Measurements from ENCODE around the gene CFAP97.
"Not testable (repeated sequence)": the region's sequence is repeated elsewhere in the genome, so short reads cannot be mapped to it uniquely, and the experiment has no call there.

Gene CFAP97

DNA sequence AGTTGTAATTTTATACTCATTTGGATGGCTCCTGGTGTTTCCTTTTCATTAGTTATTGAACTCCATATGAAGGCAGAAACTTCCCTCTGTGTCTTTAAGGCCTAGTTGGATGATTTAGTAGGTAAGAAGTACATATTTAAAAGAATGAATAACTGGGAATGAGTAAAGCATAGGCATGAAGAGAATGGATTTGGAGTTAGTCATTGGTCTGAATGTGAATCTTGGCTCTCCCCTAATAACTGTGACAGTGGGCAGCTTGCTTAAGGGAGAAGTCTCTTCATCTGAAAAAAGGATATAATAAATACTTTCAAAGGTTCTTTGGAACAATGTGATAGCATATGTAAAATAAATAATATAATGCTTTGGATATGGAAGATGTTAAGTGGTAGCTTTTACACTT lies 18.8 kb upstream of the CFAP97 start:
- no peak for DNase-seq (ENCODE audit: low read depth in 3 of 3)

DNA sequence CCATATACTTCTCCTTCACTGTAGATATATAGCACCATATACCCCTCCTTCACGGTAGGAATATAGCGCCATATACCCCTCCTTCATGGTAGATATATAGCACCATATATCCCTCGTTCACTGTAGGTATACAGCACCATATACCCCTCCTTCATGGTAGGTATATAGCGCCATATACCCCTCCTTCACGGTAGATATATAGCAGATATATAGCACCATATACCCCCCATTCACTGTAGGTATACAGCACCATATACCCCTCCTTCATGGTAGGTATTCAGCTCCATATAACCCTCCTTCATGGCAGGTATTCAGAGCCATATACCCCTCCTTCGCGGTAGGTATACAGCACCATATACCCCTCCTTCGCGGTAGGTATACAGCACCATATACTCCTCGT lies 18.1 kb upstream of the CFAP97 start:
- DNase-seq (ENCODE audit: low read depth in 3 of 3): no peak

DNA sequence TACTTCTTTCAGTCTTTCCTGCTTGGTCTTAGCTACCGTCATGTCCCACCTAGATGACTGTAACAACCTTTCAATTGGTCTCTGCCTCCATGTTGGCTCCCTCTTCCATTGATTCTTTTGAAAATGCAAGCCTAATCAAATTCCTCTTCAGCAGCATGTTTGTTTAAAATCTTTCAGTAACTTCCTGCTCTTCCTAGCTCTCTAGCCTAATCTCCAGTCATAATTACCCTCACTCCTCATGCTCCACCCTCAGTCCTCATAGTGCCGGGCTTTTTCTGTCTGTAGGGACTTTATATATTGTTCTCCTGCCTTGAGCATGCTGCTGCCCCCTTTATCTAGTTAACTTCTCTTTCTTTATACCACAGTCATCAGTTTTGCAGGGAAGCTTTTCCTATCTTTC lies 17.7 kb upstream of the CFAP97 start:
- DNase-seq (ENCODE audit: low read depth in 3 of 3): no peak

DNA sequence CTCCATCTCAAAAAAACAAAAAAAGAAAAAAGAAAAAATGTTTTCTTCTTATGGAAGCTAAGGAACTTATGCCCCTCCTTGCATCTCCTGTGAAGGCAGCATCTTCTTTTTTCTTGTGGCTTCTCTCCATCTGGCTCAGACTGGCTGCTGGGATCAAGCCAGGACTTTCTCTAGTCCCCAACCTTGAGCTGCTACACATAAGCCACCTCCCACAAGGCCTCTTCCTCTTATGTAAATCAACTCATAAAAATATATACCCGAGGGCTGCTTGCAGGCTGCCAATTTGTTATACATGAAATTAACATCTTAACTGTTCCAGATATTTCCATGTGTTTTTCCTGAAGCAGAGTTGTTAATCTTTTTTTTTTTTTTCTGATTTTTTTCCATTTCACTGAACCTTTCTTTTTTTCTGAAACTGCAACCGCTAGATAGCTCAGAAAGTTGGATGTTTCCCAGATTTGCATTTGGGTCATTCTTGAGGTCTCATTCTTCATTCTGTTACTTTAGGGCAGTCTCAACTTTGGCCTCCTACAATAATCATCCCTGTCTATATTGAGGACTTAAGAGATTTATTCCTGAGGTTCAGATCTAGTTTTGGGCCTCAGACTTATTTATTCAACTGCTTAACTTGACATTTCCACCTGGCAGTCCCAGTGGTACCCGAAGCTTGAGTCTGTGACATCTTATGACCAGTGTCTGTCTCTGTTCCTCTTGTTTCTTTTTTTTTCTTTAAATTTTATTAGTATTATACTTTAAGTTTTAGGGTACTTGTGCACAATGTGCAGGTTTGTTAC lies 15.9 kb upstream of the CFAP97 start:
- DNase-seq (ENCODE audit: low read depth in 3 of 3): no peak

DNA sequence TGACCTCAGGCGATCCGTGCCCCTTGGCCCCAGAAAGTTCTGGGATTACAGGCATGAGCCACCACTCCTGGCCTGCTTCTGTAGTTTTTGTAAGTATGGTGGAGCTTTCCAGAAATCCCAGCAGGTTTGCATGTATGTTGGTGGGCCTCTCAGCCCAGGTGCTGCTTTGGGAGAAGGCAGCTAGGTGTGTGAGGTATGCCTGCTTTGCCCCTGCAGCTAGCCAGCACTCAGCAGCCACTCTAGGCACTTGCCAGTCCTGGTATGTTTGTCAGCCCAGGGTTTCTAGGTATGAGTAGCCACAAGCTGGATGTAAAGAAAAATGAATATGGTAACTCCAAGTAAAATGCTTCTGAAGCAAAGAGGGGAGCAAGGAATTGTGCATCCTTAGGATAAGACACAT lies 14.5 kb upstream of the CFAP97 start:
- no peak for DNase-seq (ENCODE audit: low read depth in 3 of 3)

DNA sequence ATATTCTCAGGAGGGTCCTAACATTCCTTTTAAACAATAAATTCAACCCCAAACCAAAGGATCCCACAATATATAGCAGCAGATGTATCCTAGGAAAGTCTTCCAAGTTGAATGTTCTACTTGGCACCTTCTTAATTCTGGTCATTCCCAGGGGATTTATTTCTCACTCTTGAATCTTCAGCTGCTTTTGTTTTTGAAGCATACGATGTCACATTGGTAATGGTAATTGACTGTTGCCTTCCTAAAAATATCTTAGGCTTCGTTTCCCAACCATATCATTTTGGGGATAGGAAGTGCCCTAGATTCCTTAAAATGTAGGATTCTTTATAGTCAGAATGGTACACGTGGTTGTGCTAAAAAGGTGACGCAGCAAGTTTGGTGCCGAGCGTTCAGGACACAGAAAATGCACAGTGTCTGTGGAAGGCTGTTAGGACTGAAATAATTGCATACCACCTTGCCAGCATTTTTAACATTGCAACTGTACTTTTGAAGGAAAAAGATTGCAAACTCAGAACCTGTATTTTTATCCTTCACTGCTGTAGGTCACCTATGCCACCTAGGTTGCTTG lies 13.7 kb upstream of the CFAP97 start:
- DNase-seq (ENCODE audit: low read depth in 3 of 3): no peak

DNA sequence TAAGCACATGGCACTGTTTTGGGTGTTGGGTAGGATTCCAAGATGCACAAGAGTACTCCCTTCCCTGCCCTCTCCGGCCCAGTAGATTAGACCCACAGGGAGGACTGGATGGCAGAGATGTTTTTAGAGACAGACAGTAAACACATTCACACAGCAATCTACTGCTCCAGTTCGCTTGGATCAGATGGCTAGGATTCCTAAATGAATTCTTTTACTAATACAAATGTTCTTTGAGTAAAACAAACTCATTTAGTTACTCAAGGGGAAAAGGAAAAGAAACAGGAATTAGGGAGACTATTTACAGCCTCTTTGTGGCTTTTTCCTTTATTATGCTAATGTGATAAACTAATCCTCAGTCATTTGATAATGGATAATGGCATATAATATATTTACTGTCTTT lies 11.5 kb upstream of the CFAP97 start:
- no peak for DNase-seq (ENCODE audit: low read depth in 3 of 3)

DNA sequence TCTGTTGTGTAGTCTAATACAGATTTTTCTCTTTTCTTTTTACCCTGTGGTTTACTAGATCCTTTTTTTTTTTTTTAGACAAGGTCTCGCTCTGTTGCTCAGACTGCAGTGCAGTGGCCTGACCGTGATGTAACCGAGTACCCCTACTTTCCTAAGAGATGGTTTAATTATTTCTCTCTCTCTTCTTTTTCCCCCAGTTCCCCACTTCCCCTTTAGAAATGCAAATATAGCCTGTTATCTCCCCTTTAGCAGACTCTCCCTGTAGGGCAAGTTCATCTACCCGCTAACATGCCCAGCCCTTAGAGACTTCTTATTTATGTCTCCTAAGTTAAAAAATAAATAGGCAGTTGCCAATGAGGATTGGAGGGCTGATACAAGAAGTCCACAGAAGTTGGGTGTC lies 10.1 kb upstream of the CFAP97 start:
- DNase-seq (ENCODE audit: low read depth in 3 of 3): no peak

DNA sequence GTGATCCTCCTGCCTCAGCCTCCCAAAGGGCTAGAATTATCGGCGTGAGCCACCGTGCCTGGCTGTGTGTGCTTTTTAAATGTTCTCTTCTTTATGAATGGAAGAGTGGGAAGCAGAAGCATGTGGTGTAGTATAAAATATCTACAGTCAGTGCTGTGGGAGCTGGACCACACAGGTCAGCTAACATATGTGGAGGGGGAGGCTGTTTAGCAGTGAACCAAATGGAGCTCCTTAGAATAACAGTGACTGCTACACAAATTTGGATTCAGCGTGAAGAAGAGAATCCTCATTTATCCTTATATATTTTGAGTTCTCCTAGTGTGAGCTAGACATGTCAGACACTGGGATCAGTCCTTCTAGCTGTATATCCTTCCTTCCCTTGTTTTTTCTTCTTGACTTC lies 8.8 kb upstream of the CFAP97 start:
- no peak for DNase-seq (ENCODE audit: low read depth in 3 of 3)

DNA sequence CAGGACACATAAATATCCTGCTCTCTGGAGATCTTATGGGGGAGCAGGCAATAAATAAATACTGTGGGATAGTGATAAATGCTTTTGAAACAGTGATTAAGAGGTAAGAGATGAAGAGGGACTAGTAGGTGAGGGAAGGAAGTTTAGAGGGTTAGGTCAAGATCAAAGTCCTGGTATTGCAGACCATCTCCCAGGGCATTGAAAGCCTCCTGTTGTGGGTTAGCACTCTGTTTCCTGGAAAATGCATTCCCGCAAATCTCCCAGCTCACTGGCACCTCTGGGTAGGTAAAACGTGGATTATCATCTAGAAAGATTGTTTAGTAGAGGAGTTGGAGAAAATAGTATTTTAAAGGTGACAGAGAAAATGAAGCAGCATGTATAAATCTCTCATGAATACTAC lies 7.8 kb upstream of the CFAP97 start:
- DNase-seq (ENCODE audit: low read depth in 3 of 3): no peak

DNA sequence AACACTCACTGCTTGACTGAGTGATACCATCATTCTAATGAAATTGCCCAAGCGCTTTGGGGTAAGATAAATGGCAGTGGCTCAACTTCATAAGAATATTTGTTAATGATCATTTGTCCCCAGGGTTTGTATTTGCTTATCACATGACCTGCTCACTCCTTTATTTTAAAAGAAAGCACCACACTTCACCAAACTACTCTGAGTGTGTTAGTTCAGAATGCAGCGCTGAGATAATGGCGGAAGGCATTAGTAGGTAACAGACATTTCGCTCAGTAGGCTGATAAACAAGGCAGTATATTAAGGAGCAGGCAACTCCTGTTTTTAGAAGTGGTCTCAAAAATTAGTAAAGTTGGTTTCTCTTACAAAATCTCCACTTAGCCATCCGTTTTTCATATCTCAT lies 7.2 kb upstream of the CFAP97 start:
- no peak for DNase-seq (ENCODE audit: low read depth in 3 of 3)

DNA sequence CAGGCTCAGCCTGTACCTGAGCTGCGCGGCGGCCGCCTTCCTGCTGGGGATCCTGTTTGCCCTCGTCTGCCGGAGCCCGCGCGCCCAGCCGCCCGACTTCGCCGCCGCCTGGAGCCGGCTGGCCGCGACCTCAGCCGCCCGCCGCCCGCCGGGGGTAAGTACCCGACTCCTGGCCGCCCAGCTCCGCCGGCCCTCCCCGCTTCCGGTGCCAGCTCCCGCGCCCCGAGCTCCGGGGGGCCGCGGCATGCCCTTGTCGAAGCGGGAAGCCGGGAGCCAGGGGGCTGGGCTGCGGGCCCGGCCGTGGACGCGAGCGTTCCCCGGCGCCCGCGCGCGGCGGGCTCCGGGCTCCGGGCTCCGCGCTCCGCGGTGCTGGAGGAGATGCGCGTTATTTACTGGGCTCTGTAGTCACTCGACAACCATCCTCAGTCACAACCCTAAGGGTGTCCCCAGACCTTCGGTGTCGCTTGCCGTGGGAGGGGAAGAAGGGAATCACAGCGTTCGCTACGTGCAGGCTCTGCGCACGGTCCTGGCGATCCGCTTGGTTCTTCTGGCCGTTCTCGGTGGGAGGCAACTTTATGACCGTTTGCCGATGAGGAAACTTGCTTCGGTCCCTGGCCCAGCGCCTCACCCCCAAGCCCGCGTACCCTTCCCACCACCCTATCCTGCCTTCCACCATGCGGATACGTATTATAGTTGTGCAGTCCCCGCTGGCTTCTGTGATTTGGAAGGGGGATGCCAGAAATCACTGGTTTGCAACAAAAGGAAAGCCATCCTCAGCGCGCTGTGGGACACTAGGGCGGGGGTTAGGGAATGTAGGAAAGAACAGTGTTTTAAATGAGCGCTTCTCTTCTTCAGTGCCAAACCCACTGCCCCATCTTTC lies 6.5 kb upstream of the CFAP97 start:
- DNase-seq (ENCODE audit: low read depth in 3 of 3): peak in 2 of 3 experiments; percentile 18 to 42

DNA sequence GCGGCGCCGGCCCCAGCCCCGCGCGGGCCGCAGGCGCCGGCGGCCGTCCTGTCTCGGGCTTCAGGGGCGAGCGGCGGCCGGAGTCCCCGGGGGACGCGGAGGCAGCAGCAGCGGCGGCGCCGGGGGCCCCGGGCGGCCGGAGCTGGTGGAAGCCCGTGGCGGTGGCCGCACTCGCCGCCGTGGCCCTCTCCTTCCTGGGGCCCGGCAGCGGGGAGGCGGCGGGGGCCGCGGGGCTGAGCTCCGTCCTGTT lies 6.0 kb upstream of the CFAP97 start:
- not testable (repeated sequence) for DNase-seq (ENCODE audit: low read depth in 3 of 3)

DNA sequence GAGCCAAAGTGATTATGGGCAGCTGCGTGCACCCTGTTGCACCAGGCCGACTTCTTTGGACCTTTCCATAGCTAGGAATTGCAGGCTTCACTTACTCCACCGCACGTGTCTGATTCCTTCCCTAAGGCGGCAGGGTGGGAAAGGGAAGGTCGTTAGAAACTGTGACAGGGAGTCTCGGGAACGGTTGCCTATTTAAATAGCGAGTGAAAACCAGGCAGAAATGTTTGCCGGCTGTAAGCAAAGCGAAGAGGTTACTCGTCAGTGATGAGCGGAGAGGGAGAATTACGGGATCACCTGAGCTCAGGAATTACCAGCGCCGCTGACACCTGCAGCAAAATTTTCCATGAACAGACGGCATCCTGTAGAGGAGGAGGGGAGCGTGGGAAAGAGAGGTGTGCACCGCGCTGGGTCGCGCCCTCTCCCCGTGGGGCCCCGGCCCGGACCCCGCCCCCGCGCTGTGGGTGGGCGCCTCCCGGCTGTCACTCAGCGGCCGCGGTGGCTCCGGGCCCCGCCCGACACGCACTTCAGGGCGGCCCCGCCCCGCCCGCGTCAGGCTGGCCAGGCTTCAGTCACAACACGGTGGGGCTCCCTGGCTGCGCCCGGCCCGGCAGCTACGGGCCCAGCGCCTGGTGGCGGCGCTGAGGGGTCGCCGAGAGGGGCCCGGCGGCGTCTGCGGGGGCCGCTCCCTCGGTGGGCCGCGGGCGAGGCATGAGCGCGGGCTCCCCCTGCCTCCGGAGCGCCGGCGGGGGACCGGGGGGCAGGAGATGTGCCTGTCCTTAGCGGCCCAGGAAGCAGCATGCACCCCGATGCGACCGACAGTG lies 5.4 kb upstream of the CFAP97 start, which contains the start of gene SNX25:
TSS of gene SNX25 (plus strand) at position 568 of the 821 bp plus-strand sequence. CDS start at position 797, 229 bp downstream.
- DNase-seq (ENCODE audit: low read depth in 3 of 3): peak; percentile 71 to 88 (median 76)

DNA sequence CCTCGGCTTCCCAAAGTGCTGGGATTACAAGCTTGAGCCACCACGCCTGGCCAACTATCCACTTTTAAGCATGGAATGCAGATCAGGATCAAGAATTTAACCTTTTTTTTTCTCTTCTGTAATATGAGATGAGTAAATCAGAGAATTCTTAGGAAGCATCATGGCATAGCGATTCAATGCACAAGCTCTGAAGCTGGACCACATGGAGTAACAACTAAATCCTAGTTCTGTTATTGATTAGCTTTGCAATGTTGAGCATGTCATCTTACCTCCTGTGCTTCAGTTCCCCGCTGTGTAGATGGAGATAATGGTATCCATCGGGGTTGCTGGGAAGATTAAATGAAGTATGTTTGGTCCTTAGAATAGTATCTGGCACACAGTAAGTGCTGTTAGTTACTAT lies 3.7 kb upstream of the CFAP97 start:
- DNase-seq (ENCODE audit: low read depth in 3 of 3): no peak

DNA sequence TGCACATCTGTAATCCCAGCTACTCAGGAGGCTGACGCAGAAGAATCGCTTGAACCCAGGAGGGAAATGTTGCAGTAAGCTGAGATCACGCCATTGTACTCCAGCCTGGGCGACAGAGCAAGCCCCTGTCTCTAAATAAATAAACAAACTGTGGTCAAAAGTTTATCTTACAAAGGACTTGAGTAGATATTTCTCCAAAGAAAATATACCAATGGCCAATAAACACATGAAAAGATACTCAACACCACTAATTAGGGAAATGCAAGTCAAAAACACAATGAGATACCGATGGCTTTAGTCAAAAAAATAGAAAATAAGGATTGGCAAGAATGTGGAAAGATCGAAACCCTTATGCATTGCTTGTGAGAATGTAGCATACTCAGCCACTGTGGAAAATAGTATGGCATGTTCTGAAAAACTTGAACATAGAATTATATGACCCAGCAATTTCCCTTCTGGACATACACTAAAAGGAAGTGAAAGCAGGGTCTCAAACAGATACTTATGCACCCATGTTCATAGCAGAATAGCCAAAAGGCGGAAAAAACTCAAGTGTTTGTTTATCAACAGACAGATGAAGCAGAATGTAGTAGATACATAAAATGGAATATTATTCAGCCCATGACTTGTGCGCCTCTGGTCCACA lies 2.0 kb upstream of the CFAP97 start:
- DNase-seq (ENCODE audit: low read depth in 3 of 3): no peak

DNA sequence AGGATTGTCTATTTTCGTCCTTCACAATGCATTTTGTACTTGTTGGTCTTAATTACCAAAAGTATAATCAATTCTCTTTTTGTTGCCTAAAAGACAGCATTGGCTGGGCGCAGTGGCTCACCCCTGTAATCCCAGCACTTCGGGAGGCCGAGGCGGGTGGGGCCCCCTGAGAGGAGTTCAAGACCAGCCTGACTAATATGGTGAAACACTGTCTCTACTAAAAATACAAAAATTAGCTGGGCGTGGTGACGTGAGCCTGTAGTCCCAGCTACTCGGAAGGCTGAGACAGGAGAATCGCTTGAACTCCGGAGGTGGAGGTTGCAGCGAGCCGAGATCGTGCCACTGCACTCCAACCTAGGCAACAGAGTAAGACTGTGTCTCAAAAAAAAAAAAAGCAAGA lies 1.3 kb upstream of the CFAP97 start:
- not testable (repeated sequence) for DNase-seq (ENCODE audit: low read depth in 3 of 3)

DNA sequence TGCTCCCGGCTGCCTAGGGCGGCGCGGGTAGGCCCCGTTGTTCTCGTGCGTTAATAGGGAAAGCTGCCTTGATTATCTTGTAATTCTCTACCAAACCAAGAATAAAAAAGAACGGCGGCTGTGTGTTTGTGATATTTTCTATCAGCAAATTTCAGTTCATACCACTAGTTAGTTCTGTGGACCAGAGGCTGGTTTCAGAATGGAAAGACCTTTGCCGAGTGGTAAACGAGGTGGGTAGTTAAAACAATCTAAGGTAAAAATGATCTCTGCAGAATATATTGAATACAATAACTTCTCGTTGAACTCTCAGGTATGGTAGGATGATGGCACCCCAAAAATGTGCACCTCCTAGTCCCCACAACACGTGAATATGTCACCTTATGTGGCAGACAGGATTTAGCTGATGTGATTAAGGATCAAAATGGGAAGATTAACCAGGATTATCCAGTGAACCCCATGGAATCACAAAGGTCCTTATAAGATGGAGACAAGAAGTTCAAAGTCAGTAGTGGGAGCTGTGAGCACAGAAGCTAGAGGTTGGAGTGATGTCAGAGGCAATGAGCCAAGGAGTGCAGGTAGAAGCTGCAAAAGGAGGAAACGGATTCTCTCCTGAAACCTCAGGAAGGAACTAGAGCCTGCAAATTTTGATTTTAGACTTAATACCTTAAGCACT lies 574 bp upstream of the CFAP97 start:
- no peak for DNase-seq (ENCODE audit: low read depth in 3 of 3)

DNA sequence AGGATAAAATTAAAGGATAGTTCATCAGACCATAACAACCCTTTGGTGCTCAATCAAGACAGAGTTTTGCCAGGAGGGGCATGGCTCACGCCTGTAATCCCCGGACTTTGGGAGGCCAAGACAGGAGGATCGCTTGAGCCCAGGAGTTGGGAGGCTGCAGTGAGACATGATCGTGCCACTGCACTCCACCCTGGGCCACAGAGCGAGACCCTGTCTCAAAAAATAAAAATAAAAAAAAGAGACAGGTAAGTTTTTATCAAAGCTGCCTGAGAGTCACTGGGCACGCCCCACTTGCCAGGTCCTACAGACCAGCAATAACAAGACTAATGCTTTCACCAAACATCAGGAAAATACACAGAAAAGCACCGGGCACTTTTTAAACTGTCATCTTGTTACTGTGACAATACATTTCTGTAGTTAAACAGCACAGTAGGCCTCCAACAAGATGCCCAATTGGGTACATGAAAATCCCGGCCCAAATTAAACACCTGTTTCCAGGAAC lies 765 bp downstream of the CFAP97 start:
- DNase-seq (ENCODE audit: low read depth in 3 of 3): no peak
